Activated T-cell treated with anti-CD3 and anti-CD28 coated beads for 48 hours (primary cell): Measurements from ENCODE around the gene SORT1.
A peak's percentile ranks its signal among the peaks of the same experiment; 100 is the strongest.
"Not testable (repeated sequence)": the region's sequence is repeated elsewhere in the genome, so short reads cannot be mapped to it uniquely, and the experiment has no call there.

Experiments
- DNase-seq: peaks from one replicate; pipeline ENCODE4 v3.0.0-alpha.2; 2020; ENCODE audit warnings: low read depth

Gene SORT1

DNA sequence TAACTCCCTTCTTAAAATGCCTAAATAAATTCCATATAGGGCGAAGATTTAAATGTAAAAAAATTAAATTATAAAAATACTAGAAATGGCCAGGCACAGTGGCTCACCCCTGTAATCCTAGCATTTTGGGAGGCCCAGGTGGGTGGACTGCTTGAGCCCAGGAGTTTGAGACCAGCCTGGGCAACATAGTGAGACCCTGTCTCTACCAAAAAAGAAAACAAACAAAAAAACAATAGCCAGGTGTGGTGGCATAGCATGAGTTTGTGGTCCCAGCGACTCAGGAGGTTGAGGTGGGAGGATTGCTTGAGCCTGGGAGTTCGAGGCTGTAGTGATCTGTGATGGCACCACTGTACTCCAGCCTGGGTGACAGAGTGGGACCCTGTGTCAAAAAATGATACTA, 17.8 kb downstream of the SORT1 start:
- no peak for DNase-seq

GRCh38 chr1:109379422-109379821, 18.3 kb downstream of the SORT1 start:
- no peak for DNase-seq

DNA sequence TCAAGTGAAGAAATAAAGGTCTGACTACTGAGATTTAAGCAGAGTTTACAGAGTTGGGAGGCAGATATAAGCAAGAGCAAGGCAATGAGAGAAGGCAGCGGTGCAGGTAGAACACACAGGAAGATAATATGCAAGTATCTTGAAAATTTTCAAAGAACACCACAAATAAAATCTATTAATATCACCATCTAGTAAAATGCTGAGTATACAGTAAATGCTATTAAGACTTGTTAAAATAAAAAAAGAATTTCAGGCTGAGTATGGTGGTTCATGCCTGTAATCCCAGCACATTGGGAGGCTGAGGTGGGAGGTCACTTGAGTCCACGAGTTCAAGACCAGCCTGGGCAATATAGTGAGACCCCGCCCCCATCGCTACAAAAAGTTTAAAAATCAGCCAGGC, 20.0 kb downstream of the SORT1 start:
- DNase-seq: no peak

GRCh38 chr1:109373696-109374095, 24.0 kb downstream of the SORT1 start:
- DNase-seq: not testable (repeated sequence)

- no peak for DNase-seq
These were observed 24.6 kb downstream of the SORT1 start for GRCh38 chr1:109373126-109373525.

DNA sequence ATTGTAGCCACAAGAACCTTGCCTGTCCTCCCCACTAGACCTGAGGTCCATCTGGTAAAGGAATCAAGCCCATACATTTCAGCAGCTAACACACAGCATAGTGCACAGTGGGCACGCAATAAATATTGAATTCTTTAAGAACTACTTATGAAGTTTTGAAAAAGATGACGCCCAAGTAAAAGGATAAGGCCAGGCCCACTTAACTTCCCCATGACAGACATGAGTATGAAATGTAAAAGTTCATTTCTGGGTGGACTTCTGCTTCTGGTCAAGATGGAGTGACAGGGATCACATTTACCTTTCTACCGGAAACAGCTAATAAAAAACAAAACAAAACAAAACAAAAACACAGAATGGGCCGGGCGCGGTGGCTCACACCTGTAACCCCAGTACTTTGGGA, 25.4 kb downstream of the SORT1 start:
- DNase-seq: no peak

DNA sequence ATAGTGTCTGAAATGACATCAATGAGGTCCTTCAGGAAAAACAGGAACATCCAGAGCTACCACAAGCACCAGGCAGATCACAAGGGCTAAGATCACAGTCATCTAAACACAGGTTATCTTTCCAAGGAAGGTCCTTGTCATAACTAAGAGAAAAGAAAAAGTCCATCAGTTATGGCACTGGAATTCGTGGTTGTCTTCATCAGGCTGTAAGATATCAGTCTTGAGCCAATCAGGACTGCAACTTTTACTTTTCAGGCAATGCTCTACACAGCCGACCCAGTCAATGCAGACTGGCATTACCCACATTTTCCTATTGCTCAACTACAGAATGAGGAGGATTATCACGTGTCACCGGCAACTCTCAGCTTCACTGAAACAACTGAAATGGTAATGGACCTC, 26.4 kb downstream of the SORT1 start:
- peak; percentile 12 for DNase-seq

DNA sequence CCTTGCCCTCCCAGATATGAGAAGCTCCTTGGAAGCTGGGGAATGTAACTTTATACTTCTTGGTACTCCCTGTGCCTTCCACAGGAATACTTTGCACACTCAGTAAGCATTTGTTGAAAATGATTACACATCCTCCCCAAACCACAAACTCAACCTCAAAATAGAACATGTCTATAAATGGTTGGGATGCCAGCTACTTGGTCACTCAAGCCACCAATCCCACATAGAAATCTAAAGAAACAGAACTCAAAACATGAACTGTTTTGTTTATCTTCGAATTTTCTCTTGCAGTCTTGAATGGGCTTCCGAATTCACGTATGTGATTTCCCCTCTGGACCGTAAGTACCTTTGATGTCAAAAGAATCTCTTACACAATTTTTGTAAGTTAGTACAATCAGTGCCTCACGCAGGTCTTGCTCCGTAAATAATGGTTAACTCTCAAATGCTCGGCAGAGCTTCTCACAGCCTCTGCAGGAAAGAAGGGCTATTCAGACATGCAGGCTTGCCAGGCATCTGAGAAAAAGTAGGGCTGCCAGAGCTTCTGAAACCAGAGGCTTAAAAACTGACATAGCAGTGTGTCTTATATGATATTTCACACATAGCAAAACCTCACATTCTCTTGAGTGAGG, 26.9 kb downstream of the SORT1 start:
- no peak for DNase-seq

DNA sequence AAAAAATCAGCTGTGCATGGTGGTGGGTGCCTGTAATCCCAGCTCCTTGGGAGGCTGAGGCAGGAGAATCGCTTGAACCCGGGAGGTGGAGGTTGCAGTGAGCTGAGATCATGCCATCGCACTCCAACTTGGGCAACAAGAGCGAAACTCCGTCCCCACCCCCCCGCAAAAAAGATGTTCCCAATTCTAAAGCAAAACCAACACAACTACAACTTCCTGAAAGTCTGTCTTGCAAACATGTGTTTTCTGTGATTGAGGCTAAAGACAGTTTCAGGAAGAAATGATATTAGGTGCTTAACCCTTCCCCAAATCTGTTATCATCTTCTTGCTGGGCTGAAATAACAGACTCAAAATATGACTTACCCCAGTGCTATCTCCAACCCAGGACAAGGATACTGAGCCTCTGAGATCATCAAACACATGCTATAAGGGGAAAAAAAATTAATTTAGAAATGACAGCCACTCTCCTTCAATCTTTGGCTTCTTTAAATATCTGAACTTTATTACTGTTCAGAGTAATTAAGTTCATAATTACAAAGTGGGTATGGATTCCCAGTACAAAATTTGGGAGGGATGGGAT, 28.5 kb downstream of the SORT1 start:
- no peak for DNase-seq

- DNase-seq: no peak
These were observed 29.3 kb downstream of the SORT1 start for GRCh38 chr1:109368464-109368863.

GRCh38 chr1:109367626-109368025, 30.1 kb downstream of the SORT1 start:
- no peak for DNase-seq

GRCh38 chr1:109365642-109366204, 32.0 kb downstream of the SORT1 start:
- DNase-seq: no peak

DNA sequence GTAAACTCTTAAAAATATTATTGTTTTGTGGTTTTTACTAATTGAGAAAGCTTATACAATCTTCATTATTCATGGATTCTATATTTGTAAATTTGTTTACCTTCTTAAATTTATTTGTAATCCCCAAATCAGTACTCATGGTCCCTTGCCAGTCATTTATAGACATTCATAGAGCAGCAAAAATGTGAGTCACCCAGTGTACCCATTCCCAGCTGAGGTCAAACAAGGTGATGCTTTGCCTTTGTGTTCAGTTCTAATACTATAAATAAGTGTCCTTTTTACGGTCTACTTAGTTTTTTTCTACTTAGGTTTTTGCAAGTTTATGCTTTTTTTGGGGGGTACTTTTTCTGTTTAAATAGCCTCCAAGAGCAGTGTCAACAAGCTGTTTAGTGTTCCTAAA, 36.1 kb downstream of the SORT1 start:
- DNase-seq: no peak

GRCh38 chr1:109361069-109361468, 36.6 kb downstream of the SORT1 start:
- DNase-seq: no peak

DNA sequence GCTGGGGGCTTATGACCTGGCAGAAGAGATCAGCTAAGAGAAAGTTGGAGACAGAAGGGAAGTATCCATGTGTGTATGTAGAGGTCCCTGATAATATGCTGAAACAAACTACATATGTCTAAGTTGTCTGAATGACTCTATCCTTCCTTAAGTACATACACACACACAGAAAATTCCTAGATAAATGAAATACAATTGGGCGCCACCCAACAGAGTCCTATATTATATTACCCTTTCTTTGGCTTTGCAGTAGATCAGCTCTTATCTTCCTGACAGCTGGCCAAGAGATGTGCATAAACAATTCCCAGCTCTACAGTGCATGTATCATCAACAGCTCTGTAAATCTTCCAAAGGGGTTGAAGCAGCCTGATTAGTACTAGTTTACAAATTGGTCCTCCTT, 40.1 kb downstream of the SORT1 start:
- DNase-seq: no peak

GRCh38 chr1:109356915-109357314, 40.8 kb downstream of the SORT1 start:
- no peak for DNase-seq

DNA sequence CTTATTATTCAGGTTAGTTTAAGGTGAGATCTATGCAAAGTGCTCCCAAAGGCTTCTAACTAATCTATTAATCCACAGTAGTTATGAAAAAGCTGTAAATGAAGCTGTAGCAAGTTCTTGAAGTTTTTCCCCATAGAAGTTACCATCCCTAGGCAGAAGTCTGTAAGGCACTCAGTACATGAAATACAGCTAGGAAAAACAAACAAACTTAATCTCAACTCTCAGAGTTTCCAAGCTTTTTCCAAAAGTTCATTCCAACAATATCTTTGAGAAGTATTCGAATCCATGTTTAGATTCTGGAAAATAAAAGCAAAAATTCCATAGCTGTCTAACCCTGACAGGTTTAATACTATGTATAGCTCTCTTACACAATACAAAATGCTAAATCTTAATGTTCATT, 41.2 kb downstream of the SORT1 start:
- DNase-seq: no peak

- DNase-seq: no peak
These were observed 42.8 kb downstream of the SORT1 start for GRCh38 chr1:109354929-109355328.

DNA sequence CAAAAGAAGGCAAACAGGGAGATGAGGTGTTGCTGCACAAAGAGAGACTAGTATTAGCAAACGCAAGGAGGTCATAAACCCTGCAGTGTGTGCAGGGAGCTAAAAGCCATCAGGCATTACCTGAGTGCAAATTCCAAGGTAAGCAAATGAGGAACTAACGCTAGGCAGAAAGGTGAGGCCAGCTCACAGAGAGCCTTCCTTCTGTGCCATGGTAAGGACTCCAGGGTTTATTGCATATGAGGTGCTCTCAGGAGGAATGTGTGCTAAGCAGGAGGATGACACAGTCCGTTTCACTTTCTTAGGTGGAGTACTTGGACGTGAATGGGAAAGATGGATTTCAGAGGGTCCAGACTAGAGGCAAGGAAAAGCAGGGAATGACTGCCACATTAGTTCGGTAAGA, 46.3 kb downstream of the SORT1 start:
- no peak for DNase-seq

GRCh38 chr1:109350655-109351054, 47.1 kb downstream of the SORT1 start:
- no peak for DNase-seq

DNA sequence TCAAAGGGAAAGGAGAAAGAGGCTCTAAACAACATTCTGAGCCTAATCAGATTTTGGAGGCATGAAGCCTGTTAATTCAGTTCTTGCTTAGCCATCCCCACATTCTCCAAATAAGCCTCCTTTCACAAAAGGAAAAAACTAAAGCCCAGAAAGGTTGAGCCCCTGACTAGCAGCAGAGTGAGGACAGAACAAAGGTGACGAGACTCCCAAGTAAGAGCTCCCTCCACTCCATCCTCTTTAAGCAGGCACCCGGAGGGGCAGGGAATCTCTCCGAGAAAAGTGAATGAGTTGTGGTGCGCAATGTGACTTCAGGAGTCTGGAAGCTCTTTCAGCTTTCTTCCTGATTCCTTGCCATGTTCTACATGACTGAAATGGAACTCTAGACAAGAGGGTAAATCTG, 47.5 kb downstream of the SORT1 start:
- DNase-seq: no peak

GRCh38 chr1:109347511-109347910, 50.2 kb downstream of the SORT1 start:
- no peak for DNase-seq

GRCh38 chr1:109341944-109342930, 55.5 kb downstream of the SORT1 start:
- no peak for DNase-seq
